Breast epithelium (tissue), 3 donors: ENCODE data around the gene MPZ.
"Not testable (repeated sequence)": the region's sequence is repeated elsewhere in the genome, so short reads cannot be mapped to it uniquely, and the experiment has no call there.

ENCODE experiments used
- POLR2A ChIP-seq: fragments of 450-650 bp; IDR thresholded peaks from one replicate; pipeline ENCODE4 v1.6.1; 2016; ENCODE audit warnings: antibody characterized with exemption, mild to moderate bottlenecking, moderate library complexity
- POLR2AphosphoS5 ChIP-seq, 3 donors: sonication (generic); formaldehyde crosslinking; IDR thresholded peaks; one replicate each; pipeline ENCODE4 v1.6.1; 2017; ENCODE audit warnings: antibody characterized with exemption in 3 of 3
- TF ChIP-seq, protein P1 (sequence below), 3 donors: fragments of 450-650 bp; IDR thresholded peaks; one replicate each; pipeline ENCODE4 v1.5.1; 2016 to 2017; ENCODE audit warnings: antibody characterized with exemption in 3 of 3, mild to moderate bottlenecking in 3 of 3, moderate library complexity in 3 of 3

DNA sequence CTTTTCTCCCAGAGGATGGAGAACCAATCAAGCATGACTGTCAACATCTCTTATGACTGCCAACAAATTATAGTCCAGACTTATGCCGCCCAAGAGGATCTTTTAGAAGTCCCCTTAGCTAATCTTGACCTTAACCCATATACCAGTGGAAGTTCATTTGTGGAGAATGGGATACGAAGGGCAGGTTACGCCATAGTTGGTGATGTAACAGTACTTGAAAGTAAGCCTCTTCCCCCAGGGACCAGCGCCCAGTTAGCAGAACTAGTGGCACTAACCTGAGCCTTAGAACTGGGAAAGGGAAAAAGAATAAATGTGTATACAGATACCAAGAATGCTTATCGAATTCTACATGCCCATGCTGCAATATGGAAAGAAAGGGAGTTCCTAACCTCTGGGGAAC is 54.5 kb downstream of the MPZ start:
- TF ChIP-seq, protein P1, sequence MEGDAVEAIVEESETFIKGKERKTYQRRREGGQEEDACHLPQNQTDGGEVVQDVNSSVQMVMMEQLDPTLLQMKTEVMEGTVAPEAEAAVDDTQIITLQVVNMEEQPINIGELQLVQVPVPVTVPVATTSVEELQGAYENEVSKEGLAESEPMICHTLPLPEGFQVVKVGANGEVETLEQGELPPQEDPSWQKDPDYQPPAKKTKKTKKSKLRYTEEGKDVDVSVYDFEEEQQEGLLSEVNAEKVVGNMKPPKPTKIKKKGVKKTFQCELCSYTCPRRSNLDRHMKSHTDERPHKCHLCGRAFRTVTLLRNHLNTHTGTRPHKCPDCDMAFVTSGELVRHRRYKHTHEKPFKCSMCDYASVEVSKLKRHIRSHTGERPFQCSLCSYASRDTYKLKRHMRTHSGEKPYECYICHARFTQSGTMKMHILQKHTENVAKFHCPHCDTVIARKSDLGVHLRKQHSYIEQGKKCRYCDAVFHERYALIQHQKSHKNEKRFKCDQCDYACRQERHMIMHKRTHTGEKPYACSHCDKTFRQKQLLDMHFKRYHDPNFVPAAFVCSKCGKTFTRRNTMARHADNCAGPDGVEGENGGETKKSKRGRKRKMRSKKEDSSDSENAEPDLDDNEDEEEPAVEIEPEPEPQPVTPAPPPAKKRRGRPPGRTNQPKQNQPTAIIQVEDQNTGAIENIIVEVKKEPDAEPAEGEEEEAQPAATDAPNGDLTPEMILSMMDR (IDR thresholded peaks at IDR 0.05) = not testable (repeated sequence)
- TF ChIP-seq POLR2A; POLR2AphosphoS5 (IDR thresholded peaks at IDR 0.05): not testable (repeated sequence)
